M059J (cell line): ENCODE data around the gene FAT2. TPM values are rescaled to one million over a fixed set of nuclear protein-coding genes. Genes with fewer than 3 reads are reported as not detected.

Experiments used
- DNase-seq: peaks from one replicate; pipeline ENCODE4 v3.0.0-alpha.2; 2012; ENCODE audit warnings: low read depth
- total RNA-seq: library from RNA; depleted of rRNA; stranded (reverse); fragments of >200 nt; shearing (Covaris generic); gene quantifications from 2 replicates; pipeline ENCODE4 v1.2.3, GENCODE V29; 2014; rRNA removed

FAT2 gene
- total RNA-seq, 1 experiment from 2014 or later = 0.17 TPM

GRCh38 chr5:151555760-151556576, 35.2 kb downstream of the FAT2 start:
- DNase-seq = no peak

GRCh38 chr5:151553695-151554094, 37.4 kb downstream of the FAT2 start:
- DNase-seq = no peak

- DNase-seq = no peak
Observed at GRCh38 chr5:151553130-151553670, 37.9 kb downstream of the FAT2 start.

- DNase-seq = no peak
Observed at GRCh38 chr5:151551985-151552384, 39.1 kb downstream of the FAT2 start.

- DNase-seq = peak; percentile 5
Observed at GRCh38 chr5:151550146-151550545, 41.0 kb downstream of the FAT2 start.

- DNase-seq = no peak
Observed at GRCh38 chr5:151549713-151550112, 41.4 kb downstream of the FAT2 start.

- no peak for DNase-seq
Observed at GRCh38 chr5:151547364-151547763, 43.8 kb downstream of the FAT2 start.

GRCh38 chr5:151541571-151541970, 49.6 kb downstream of the FAT2 start:
- no peak for DNase-seq

Other genes starting within 250 kb of the FAT2 start
- gene SLC36A2, start 243.8 kb downstream of the FAT2 start, total RNA-seq = not detected in 2 replicates
- 4.5 and 4.9 TPM in 2 replicates for gene SLC36A1, start 143.7 kb downstream of the FAT2 start, total RNA-seq
- gene SPARC, start 95.6 kb upstream of the FAT2 start, total RNA-seq = 2,332 and 4,342 TPM in 2 replicates
- gene ATOX1, start 167.3 kb upstream of the FAT2 start, total RNA-seq = 169 and 189 TPM in 2 replicates
- gene G3BP1, start 180.6 kb upstream of the FAT2 start, total RNA-seq = 124 and 167 TPM in 2 replicates